Measurements from ENCODE around the gene DRC3.

DRC3 gene

DNA sequence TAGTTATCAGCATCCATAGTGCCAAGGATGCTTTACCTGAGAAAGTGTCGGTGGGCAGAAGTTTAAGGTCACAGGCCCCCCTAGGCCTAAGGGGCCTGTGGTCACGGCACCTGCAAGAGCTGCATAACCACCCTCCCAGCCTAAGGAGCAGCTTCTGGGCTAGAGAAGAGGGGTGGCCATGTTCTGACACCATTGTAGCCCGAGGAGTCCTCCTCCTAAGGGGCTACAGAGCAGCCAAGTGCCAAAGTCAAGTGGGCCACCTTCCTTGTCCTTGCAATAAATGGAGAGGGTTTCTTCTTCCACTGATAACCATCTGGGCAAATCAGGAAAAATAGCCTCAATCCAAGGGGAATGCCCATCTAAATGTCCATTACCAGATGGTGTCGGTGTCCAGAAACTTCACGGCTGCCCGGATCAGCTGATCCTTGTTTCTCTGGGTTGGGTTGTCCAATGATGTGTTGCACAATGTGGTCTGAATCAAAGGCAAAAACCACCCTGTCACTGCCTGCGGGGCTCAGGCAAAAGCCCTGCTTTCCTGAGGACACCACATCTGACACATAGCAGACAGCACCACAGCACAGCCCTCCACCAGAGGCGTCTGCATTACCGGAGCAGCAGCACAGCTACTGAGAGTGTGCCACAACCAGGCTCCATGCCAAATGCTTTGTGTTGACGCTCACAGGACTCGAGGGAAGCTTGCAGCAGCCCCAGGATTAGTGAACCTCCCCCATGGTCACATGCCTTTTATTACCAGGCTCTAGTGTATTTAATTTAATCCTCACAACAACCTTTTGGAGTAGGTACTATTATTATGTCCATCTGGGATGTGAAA lies 53.5 kb downstream of the DRC3 start:
- DNase-seq: no peak

DNA sequence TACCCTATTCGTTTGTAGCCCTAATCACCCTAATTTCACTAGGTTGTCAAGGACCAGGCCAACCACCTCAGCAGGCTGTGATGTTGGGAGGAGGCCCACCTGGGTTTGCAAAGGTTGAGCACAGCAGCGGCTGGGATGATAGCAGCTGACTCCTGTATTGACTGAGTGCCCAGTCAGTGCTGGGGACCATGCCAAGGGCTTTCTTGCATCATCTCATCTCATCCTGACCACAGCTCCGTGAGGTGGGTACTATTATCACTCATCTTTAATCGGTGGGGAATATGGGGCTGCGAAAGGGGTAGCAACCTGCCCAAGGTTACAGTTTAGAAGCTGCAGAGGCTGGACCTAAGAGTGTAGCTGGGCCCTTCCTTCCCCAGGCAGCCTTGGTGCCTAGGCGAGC lies 54.6 kb downstream of the DRC3 start:
- no peak for DNase-seq

DNA sequence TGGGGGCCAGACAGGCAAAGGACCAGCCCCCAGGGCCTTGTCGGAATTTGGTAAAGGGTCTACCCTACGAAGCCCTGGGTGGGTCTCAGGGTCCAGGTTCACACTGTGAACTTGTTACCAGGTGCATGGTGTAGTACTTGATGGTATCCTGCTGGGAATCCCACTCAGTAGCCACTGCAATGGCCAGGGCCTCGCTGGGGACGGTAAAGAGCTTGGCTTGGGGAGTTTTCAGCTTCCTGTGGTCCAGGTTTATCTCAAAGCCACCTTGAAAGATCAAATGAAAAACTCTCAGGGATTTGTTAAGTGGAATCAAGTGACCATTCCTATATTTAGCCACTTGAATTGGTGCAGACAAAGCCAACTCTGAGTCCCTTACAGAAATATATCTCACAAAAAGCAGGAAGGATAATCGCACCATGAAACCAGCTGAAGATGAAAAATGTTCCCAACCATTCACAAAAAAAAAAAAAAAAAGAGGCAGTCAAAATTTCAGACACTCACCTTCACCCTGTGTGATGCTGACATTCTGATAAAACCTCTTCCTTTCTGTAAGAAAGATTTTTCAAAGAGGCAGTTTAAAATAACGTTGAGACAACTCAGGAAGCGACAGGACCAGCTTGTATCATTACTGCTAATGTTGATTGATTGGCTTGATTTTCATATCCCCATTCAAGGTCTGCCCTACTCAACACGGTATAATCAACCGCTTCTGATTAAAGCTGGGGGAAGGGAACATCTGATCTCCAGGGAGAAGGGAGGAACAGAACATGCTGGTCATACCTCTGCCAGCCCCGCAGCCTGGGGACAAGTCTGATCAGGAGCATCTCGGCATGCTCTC lies 55.7 kb downstream of the DRC3 start:
- DNase-seq: no peak

DNA sequence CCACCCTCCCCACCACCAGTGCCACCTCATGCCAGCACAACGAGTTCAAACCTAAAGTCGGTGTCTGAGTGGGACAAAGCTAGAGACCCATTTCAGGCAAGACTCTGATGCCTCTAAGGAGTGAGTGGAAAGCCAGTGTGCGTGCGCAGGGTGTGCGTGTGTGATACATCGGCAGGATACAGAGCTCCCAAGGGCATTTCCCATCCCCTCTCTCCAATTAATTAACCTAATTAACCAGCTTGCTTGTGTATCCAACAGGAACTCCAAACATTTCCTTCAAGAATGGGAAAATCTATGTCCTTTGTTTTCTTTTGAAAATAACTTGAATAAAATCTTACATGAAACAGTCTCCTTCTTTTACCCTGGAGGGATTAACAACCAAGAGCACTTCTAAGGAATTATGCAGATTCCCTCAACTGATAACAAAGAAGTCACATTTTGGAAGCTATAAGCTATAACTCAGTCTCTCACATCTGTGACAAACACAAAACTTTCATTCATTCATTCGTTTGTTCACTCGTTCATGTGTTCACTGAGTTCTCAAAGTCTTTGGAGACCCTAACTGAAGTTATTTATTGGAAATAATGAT lies 56.4 kb downstream of the DRC3 start:
- DNase-seq: no peak

DNA sequence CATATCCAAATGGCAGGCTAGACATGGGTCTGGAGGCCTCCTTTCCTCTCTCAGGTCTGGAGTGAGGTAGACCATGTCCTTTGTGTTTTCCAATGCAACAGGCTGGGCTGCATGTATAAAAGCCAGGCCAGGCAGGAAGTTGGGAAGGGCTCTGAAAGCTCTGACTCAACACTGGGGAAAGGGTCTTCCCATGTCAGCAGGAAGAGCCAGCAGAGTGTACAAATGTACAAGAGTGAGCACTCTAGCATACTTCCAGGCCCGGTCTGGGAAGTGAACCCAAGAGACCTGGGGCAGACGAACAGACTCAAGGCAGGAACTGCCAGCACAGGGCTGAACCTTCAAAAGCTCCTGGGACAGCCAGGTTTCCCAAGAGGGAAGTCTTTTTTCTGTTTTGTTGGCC lies 59.3 kb downstream of the DRC3 start:
- no peak for DNase-seq

DNA sequence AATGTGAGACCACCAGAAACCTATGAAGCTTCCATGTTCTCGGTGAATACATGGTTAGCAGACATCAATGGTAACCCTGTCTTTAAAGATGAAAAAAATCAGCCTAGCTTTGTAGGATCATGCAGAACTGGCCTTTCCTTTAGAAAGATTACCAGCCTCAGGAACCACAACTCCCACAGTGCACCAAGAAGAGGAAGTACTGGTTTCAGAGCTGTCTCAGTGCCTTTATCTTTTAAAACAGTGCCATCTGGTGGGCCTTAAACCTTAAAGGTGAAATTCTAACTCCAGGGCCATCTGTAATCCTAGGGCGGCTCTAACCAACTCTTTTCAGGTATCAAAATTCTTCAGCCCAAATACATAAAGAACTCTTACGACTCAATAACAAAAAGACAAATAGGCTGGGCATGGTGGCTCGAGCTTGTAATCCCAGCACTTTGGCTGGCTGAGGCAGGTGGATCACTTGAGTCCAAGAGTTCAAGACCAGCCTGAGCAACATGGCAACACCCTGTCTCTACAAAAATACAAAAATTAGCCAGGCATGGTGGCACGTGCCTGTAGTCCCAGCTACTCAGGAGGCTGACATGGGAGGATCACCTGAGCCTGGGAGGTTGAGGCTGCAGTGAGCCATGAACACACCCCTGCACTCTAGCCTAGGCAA lies 60.9 kb downstream of the DRC3 start:
- no peak for DNase-seq

DNA sequence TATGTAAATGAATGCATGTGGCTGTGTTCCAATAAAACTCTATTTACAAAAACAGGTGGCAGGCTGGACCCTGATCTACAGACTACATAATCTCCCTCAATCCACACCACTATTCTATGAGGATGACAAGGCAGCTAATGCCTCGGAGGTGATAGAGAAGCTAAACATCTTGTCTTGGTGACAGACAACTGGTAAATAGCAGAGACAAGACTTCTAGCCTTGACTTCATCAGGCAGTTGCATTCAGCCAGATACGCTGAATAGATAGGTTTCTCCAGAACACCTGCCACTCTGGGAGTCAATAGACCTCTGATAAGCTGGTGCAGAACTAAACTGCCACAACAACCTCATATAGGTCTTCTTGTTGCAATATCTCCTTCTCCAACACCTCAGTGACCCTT lies 63.0 kb downstream of the DRC3 start:
- no peak for DNase-seq

DNA sequence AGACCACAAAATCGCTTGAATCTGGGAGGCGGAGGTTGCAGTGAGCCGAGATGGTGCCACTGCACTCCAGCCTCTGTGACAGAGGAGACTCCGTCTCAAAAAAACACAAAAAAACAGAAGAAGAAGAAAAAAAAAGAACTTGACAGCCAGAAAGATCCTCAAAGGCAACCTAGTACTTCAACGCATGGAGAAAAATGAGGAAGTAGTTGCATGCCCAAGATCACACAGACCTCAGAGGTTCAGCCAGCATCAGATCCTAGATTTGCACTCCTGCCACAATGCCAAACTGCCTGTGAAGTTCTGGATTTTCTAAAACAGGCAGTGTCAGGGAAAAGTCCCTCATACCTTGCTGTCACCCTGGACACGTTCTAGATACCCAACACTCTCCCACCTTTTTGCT lies 64.8 kb downstream of the DRC3 start:
- no peak for DNase-seq

DNA sequence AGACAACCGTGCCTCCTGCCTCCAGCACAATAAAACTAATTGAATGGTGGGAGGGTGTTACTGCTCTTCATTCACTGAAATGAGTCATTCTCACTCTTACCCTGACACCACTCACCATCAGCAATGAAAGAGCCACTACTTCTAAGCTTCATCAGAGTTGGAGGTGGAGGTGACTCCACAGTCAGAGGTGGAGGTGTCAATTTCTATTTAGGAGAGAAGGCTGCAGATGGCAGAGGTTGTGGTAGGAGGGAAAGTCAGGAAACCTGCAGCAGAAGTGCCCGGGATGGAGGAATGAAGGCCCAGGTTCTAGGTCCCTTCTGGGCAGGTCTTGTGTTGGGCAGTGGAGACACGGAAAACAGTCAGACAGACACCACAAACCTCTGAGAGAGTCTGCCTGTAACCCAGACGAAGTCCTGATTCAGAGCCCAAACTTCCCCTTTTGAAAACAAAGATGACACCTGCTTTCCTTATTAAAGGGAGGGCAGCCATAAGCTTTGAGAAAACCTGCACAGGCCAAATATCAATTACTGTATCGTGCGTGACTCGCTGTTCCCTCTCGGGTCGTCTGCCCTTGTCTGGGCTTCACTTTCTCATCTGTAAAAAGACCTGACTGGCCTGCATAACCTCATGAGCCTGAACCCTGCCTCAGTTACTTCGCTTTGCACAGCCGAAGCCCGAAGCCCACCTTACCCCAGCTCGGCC lies 65.6 kb downstream of the DRC3 start:
- DNase-seq: no peak

DNA sequence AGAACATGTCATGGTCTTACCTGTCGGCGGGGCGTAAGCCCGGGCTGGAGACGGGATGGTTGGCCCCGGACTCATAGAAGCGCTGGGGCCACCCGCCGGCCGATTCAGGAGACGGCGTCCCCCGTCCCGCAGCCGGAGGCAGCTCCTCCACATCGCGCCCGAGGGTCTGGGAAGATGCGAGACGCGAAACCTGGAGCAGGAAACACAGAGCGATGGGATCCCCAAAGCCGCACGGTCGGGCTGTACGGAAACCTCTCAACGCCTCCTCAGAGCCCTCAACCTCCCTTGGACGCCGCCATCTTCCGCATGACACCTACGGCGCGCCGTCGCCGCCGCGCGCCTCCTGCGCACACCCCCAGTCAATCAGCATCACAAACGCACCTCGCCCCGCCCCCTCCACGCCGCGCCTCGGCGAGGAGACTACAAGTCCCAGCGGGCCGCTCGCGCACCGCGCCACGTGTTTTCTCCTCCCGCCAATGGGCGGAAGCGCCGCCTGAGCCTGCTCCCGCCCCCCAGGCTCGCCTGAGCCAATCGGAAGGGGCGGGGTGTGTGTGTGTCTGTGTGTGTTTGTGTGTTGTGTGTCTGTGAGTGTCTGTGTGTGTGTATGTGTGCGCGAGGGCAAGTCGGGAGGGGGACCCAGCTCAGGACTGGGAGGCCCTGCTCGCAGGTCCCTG lies 66.3 kb downstream of the DRC3 start, which contains the start of the genes ATPAF2 and GID4:
Gene ATPAF2, minus strand, starts transcription at position 308 of the 674 bp plus-strand sequence. Its CDS starts 155 bp downstream, at position 153.
Gene GID4, plus strand, starts transcription at position 548 of the 674 bp plus-strand sequence. Its CDS starts 57 bp downstream, at position 605.
- peak; percentile 100 for DNase-seq

DNA sequence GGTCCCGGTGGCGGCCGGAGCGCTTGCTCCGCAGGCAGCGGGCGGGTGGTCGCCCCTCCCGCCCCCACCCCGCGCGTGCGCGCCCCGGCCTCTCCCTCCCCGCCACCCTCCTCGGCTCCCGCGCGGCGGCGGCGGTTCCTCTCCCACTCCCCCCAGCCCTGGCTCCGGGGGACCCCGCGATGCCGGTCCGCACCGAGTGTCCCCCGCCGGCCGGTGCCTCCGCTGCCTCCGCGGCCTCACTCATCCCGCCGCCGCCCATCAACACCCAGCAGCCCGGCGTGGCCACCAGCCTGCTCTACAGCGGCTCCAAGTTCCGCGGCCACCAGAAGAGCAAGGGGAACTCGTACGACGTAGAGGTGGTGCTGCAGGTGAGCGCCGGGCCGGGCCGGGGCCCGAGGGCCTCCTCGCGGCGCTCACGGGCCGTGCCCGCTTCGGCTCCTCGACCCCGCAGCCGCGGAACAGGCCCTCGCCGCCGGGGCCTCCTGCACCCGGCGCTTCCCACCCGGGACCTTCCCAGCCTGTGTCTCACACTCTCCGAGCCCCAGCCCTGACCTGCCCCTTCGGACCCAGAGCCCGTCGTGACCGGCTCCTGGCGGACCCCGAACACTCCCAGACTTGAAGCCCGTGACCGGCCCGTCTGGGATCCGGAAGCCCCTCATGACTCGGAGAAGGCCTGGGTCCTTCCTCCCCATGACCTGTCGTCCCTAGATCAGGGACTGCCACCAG lies 67.0 kb downstream of the DRC3 start:
- peak; percentile 68 for DNase-seq

DNA sequence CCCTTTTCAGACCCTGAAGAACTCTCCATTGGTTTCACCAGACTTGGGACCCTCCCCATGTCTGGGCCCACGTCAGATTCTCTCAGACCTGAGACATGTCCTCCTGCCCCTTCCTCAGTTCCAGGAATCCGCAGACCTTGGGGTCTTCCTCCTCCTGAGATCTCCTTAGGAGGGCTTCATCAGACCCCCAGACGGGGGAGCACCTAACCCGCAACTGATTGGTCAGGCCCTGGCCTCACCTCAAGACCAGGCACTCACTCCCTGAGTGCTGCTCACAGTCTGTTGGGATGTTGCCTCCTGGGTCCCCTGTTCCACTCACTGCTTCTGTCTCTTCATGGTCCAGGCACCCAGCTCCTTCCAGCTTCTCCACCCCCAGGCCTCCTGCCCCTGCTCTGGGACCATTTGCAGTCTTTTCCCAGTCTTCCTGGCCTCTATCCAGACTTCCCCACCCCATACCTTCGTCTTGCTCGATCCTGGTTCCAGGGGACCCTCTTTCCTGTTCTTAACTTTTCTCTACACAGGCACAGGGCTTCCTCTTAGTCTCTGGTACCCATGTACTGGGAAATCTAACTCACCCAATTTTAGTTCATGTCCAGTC lies 67.7 kb downstream of the DRC3 start:
- no peak for DNase-seq

DNA sequence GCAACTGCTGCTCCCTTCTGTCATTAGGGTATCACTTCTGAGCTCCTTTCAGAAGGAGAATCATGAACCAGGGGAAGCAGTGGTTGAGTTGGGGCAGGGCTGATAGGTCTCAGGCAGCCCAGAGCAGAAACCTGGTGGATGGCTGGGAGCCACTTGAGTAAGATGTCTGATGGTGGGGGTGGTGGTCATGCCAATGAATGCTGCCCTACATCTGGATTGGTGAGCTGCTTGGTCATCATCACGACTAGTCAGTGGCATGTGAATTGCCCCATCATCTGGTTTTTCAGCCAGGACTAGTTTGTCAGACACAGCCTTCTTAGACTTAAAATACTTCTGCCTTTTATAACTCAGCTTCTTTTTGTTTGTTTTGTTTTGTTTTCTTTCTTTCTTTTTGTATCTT lies 69.1 kb downstream of the DRC3 start:
- no peak for DNase-seq

DNA sequence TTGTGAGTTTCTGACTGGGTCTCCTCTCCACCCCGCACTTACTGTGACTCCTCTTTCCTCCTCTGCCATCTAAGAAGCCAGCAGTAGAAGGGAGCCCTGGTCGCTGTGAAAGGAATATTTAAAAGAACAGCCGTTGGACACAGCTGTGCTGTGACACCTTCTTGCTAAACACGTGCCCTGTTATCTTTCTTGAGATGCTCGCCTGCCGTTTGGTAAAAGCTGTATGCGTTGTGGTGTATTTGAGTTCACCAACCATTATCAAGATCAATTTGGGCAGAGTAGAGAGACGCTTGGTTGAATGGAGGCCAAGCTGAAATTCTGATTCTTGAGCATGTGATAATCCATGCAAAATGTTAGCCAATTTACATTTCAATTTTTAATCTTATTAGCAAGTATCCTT lies 70.3 kb downstream of the DRC3 start:
- DNase-seq: no peak

DNA sequence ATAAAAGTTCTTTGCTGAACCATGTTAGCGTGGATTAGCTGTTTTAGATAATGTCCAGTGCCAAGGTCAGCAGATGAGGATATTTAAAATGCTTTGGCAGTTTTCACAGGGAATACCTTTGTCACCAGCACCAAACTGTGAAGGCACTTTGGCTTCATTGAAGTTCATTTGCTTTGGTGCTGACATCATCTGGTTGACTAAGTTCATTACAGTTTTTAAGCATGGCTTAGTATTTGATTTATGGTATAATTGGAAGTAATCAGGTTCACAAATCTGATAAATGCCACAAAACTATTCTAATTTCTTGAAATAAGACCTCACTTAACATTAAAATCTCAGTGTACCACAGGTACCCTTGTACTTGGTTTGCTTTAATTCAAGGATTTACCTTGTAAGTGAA lies 70.8 kb downstream of the DRC3 start:
- DNase-seq: no peak

DNA sequence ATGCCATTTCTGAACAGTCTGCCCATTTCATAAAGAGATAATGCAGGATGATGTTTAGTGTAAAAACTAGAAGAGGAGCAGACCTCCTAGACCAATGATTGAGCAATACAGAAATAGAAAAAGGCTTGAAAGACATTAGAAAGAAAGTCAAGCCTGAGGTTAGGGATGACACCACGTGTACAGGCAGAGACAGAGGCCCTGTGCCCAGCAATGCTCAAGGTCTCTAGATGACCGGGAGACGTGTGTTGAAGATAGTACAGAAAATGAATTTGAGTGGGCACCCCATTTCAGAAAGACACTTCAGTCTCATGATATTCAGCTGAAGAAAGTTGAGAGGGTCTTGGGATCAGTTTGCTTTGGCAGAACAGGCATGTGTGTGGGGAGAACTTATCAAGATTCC lies 71.9 kb downstream of the DRC3 start:
- DNase-seq: no peak

DNA sequence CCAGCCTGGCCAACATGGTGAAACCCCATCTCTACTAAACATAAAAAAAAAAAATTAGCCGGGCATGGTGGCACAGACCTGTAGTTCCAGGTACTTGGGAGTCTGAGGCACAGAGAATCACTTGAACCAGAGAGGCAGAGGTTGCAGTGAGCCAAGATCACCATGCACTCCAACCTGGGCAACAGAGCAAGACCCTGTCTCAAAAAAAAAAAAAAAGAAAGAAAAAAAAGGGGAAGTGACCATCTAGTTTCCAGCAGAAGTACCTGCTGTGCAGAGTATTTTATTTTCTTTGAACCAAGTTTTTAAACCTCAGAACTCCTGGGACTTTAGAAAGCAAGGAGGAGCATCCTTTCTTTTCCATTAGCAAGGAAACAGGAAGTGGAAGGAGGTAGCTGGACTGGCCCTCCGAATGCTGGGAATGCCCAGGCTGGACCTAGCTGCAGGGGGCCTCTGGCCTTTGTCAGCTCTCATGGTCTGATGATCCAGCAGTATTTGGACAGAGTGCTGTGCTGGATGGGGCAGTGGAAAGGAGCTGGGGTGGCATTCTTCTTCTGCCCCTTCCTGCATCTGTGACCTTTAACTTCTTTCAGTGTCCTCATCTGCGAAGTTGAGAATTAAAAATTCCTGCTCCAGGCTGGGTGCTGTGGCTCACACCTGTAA lies 73.2 kb downstream of the DRC3 start:
- no peak for DNase-seq

DNA sequence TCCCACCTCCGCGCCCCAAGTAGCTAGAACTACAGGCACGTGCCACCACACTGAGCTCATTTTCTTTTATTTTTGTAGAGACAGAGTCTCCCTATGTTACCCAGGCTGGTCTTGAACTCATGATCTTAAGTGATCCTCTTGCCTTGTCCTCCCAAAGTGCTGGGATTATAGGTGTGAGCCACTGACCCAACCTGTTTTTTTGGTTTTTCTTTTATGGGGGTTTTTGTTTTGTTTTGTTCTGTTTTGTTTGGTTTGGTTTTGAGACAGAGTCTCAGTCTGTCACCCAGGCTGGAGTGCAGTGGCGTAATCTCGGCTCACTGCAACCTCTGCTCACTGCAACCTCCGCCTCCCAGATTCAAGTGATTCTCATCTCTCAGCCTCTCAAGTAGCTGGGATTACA lies 82.9 kb downstream of the DRC3 start:
- no peak for DNase-seq

DNA sequence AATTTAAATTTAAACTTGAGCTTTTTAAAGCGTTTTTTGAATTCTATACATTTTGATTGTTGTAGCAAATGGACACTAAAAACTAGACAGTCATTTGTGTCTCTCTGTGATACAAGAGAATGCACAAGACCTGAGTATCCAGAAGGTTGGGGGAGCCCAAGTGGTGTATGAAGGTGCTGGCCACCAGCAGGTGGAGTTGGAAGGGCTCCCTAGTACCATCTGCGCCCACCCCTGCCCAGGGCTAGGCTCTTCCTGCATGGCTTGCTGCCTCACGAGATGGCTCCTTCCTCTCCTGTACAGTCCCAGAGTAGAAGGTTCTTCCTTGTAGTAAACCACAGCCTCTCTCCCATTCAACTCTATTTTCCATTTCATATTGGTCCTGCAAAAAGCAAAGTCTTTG lies 83.6 kb downstream of the DRC3 start:
- no peak for DNase-seq

DNA sequence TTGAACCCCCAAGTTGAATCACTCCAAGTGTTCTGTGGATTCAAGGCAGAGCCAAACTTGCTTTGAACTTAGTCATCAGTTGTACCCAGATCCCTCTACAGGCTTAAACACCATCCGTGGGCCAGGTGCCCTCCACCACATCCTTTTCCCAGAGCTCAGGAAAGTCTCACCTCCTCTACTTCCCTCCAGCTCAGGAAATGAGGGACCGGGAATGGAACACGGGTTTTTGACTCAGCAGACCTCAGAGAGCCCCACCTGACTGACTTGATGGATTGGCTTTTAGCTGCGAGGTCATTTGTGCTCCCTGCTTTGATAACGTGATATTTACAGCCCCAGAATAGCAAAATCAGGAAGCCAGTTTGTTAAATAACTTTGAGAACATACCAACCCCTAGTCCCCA lies 86.6 kb downstream of the DRC3 start:
- no peak for DNase-seq

Measured in activated gamma-delta T cell (primary cell).